Posterior cingulate gyrus (tissue), 11 donors: Measurements from ENCODE around the gene SLC9A6.
"Not testable (repeated sequence)": the region's sequence is repeated elsewhere in the genome, so short reads cannot be mapped to it uniquely, and the experiment has no call there.

Source experiments
- DNase-seq, 10 donors: peaks; one replicate each; pipeline versions ENCODE4 v3.0.0 to v3.0.0-alpha.2; 2020 to 2021; ENCODE audit warnings: mixed read lengths in 3 of 10
- intact Hi-C: fragments of 100-400 bp; cut with DNase I; formaldehyde crosslinking; loops from one replicate; pipeline ENCODE4 v1.15.1; 2023

SLC9A6 gene

DNA sequence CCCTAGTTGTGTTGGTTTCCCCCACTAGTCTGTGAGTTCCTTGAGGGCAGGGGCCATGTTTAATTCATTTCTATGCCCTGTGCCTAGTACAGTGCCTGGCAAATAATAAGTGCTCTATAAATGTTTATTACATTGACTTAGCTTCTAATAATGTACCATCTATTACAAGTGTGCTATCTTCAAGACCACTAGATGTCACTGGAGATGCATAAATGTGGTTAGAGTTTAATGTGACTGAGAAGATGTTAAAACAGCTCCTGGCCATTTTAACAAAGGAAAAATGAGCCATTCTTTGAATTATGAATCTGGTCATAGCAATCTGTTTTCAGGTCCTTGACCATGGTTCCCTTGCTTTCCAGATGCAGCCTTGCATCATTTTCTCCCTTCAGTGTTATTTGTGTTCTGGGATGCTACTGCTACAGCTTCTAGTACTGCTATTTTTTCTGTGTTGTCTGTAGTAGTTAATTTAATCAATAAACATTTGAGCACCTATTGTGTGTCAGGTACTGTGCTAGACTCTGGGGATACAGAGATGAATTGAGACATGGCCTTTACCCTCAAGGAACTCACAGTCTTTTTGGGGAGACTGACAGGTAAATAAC is 43.2 kb downstream of the SLC9A6 start:
- no peak for DNase-seq
- intact Hi-C loops = loop anchor here (2.0 kb wide), 2 partner anchors 134 to 240 kb away; no protein-coding TSS in a partner anchor

DNA sequence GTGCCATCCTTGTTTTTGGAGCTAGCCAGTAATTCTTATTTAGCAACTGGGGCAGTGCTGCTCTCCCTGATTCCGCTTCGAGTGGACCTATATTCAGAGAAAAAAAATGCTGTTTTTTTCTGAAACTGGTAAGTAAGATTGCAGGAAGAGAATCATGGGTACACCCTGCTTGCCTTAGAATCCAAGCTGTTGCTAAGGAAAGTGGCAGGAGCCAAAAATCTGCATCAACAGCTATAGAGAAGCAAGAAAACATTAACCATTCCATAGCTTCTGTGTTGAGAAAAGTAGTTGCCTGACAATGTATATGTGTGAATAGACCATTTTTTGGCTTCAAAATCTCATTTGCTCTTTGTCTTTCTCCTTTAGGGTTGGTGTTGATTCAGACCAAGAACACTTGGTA is 44.5 kb downstream of the SLC9A6 start:
- intact Hi-C loops = loop anchor here (2.0 to 5.0 kb wide), 3 partner anchors 133 to 239 kb away; no protein-coding TSS in a partner anchor
- no peak for DNase-seq

DNA sequence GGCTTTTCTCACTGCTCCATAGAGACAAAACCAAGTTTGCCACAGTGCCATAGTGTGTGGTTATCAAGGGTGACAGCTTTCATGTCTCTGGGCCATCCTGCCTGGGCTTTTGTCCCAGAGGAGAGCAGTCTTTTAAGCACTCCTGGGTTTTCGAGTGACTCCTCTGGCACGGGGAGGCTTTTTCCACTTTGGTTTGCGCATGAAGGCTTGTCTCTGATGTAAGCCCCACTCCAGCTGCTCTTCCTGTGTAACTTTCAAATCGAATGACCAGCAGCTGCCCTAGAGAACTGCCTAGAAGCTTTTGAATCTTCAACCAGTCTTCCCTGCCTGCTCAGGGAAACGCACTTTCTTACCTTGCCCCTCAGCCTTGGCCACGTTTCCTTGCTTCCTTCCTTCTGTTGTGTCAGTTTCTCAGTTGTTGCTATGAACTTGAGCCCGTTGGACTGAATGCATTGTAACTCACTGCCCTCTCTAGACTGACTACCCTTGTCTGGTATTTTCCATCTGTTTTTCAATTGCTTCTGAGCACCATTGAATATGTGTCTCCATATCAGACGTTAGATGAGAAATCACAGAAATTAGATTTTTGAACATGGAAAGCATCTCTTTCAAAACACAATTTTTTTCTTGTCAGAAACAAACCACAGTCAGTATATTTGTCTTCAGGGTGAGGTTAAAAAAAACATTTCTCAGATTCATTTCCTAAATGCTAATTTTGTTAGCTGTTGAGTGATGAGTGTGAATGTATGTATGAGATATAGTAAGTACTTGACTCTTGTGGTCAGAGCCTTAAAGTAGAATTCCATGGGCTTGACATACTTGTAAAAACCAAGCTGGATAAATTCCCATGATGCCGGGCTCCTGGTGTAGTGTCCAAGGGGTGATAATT is 45.3 kb downstream of the SLC9A6 start:
- no peak for DNase-seq
- intact Hi-C loops = loop anchor here (5.0 kb wide), 1 partner anchor 182 kb away; no protein-coding TSS in a partner anchor

DNA sequence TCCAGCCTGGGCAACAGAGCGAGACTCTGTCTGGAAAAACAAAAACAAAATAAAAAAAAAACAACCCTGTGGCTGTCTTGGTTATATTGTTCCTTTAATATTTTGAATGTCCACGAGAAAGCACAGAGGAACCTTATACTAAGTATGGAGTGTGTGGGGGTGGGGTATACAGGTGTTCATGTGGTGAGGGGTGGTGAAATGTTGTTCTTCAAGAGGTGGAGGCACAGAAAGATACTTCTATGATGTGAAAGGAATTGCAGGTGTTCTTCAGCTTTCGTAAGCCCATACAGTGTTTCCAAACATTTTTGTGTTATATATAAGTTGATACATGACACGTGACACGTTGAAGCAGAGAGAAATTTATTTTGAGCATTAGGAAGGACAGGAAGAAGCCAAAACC is 46.4 kb downstream of the SLC9A6 start:
- intact Hi-C loops = loop anchor here (5.0 kb wide), 1 partner anchor 181 kb away; no protein-coding TSS in a partner anchor
- no peak for DNase-seq

DNA sequence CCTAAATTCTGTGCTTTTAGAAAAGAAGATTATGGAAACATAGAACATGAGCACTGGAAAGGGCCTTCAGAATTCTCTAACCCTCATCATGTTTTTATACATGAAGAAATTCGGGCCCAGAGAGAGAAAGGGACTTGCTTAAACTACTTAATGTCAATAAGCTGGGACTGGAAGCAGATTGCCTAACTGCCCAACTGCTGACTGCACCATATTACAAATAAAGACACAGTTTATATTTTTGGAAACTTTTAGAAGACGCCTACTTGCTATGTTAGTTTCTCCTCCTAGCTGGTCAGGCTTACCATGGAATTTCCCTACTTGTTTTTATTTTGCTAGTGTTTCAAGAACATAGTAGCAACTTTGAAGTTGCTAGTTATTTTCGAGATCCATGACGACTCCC is 47.1 kb downstream of the SLC9A6 start:
- DNase-seq = no peak
- intact Hi-C loops = loop anchor here (5.0 kb wide), 1 partner anchor 180 kb away; no protein-coding TSS in a partner anchor

DNA sequence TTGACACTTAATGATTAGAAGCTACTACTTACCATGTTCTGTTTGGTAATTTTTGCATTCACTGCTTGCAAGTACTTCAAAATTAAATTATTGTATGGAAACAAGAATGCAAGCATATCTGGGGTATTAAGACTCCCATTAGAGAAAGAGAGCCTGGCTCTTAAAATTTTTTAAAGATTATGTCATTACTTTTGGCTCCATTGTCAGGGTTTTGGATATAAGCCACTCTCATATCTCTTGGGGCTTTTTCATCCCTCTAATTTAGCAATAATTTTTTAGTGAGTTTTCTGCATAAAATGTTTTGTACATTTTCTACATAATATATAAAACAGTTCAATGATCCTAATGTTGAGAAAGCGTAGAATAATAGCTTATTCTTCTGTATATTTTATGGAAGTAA is 49.4 kb downstream of the SLC9A6 start:
- DNase-seq = no peak
- intact Hi-C loops = loop anchor here (5.0 kb wide), 1 partner anchor 178 kb away; no protein-coding TSS in a partner anchor

DNA sequence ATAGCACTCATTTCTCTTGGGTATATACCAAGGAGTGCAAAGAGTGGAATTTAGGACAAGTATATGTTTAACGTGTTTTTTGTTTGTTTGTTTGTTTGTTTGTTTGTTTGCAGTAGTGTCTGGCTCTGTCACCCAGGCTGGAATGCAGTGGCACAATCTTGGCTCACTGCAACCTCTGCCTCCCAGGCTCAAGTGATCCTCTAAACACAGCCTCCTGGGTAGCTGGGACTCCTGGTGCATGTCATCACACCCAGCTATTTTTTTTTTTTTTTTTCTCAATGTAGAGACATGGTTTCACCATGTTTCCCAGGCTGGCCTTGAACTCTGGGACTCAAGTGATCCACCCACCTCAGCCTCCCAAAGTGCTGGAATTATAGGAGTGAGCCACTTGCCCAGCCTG is 50.4 kb downstream of the SLC9A6 start:
- DNase-seq = no peak
- intact Hi-C loops = no loop called here

DNA sequence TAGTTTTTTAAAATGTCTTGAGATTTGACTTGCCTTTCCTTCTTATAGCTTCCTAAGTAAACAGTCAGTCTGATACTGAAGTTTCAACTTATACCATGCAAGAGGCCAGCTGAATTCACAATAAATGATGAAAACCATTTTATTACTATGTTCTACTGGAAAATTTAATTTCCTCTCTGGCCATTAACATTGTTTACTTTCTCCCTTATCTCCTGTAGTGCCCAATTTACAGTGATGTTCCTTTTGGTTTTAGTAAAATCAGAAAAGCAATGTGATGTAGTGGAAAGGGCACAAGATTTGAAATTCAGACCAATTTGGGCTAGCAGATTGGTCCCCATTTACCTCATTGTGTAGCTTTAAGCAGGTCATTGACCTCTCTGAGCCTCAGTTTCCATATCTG is 54.2 kb downstream of the SLC9A6 start:
- intact Hi-C loops = no loop called here
- DNase-seq = no peak

DNA sequence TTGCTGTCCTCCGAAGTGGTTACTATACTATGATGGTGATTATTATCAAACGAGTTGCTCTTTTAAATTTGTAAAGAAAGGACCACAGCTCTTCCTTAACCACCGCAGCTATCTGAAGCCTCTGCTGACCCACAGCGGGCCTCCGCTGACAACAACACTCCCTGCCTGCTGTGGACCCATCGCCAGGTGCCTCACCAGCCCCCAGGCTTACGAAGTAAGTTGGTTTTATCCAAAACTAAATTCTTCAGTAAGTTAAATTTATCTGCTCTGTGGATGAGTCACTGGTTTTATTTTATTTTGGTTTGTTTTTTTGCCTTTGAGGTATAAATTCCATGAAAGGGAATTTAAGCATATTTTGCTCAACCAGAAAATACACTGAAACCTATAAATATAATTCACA is 54.7 kb downstream of the SLC9A6 start:
- no peak for DNase-seq
- intact Hi-C loops = no loop called here

DNA sequence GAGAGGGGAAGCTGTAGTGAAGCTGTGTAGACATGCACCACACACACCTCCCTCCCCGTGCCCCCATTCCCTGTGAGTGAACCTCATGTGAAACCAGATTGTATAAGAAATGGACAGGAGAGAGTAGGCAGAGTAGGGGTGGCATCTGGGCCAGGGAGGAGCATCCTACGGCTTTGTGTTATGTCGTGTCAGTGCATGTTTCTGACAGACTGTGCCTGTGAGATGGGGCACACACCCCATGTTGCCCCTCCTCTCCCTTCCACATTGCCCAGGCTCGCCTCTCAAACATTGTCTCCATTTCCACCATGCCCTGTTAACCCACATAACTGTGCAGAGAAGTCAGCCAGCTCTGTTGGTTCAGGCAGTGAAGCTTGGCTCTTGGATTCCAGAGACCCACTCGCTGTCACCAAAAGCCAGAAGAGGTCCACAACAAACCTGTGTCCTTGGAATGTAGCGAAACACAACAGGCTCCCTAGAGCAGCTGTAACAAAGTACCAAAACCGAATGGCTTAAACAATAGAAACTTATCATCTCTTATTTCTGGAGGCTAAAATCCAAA is 56.1 kb downstream of the SLC9A6 start:
- no peak for DNase-seq
- intact Hi-C loops = no loop called here

DNA sequence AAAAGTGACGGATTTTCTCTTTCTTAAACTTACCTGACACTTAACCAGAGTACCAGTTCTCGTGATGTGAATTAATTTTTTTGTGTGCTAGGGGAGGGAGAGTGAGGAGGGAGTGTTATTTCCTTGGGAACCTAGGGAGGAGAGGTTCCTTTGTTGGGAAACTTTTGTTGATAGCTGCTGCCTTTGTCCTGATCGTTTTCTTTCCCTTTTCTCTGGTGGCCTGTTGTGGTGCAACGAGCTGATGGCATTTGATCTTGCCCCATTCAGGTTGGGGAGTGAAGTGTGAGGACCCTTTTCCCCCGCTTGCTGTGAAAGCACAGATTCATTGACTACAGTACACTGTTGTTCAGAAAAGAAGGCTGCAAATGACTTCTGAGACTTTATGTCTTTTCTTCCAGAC is 59.8 kb downstream of the SLC9A6 start:
- no peak for DNase-seq
- intact Hi-C loops = no loop called here

DNA sequence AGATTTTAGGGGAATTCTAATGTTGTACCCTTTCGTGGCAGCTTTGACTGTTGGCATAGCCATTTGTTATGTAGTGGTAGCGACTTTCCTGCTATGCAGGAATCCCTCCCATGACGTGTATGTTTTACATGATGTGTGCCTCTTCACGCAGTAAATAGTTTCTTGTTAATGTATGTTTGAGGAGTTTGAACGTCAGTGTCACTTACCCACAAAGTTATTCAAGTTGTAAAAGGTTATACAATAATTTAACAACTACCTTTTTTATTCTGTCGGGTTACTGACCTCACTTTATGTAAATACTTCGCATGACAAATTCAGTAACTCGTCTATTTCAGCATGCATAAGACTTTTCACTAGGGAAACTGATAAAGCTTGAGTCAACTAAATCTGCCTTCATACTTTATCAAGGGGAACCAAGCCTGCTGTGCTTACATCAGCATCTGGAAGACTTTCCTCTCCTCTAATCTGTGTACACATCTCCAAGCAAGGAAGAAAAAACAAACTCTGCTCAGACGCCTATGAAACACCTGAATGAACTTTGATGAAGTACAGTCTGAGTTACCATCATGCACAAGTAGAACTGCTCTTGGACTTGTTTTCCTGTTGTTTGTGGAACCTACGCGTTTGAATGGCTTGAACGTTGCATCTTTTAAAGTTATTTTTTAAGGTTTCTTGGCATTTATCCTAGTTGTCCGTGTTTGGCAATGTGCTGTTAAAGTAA is 61.2 kb downstream of the SLC9A6 start:
- DNase-seq = no peak
- intact Hi-C loops = no loop called here

DNA sequence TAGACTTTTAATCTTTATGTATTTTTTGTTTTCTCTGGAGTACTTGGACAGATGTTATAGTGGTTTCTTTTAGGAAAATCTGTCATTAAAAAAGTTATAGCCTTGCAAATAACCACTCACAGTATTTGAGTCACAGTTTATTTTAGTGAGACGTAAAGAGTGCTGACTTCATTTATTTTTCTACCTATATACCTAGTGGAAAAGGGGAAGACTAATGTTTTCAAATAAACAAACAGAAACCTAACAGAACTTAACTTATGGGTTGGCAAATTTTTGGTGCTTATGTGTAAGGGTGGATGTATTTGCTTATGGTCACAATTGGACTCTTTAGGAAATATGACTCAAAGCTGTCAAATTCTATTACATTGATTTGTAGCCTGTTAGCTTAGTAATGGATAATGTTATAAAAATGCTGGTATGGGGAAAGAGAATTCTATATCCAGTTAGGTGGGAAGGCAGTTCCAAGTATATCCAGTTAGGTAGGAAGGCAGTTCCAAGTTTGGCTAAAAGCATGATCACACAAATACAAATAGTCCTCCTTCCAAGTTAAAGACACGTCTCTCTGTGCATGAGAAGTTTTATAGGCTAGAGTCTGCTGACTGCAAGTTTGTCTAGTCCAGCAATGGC is 61.9 kb downstream of the SLC9A6 start:
- intact Hi-C loops = no loop called here

DNA sequence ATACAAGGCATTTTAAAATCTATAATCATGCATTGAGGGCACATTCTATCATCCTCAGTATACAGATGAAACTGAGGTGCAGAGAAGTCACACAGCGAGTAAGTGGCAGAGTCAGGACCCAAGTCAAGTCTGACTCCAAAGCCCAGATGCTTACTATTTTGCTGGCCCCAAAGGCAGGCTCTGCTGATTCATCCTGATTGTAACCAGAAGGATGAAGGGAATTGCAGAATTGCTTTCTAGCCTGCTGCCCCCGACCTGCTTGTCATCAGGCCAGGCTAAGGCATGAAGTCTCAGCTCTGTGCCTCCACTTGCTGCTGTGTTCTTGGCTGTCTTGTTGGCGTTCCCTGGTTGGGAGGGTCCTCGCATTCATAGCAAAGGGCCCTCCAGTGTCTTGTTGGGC is 62.7 kb downstream of the SLC9A6 start:
- intact Hi-C loops = no loop called here
- no peak for DNase-seq

More for the DNA sequence above, 61.9 kb downstream of the SLC9A6 start:
- DNase-seq = no peak

DNA sequence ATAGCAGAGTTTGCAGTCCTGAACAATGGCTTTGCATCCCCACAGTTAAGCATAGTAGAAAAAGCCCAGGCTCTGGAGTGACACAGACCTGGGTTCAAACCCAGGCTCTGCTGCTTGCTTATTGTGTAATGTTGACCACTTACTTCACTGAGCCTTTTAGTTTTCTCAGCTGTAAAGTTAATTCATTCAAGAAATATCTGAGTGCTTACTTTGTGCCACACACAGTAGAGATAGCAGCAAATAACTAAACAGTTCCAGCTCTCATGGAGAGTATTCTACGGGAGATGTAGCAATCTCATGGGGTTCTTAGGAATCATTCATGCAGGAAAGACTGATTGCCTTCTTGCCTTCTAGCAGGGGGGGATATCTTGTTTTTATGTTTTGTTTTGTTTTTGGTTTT is 63.2 kb downstream of the SLC9A6 start:
- intact Hi-C loops = no loop called here
- no peak for DNase-seq

DNA sequence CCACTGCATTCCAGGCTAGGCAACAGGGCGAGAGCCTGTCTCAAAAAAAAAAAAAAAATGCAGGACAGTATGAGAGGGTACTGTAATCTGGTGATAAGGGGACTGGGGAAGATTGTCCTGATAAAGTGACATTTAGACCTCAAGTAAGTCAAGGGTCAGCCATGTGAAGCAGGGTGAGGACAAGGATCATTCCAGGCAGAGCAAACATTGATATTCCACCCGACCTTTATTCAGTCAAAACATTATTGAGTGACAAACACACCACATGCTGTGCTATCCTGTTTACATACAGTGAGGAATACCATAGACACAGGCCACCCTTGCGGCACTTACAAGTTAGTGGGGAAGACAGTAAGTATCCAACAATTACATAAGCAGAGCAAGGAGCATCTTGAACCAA is 64.4 kb downstream of the SLC9A6 start:
- intact Hi-C loops = no loop called here
- no peak for DNase-seq

DNA sequence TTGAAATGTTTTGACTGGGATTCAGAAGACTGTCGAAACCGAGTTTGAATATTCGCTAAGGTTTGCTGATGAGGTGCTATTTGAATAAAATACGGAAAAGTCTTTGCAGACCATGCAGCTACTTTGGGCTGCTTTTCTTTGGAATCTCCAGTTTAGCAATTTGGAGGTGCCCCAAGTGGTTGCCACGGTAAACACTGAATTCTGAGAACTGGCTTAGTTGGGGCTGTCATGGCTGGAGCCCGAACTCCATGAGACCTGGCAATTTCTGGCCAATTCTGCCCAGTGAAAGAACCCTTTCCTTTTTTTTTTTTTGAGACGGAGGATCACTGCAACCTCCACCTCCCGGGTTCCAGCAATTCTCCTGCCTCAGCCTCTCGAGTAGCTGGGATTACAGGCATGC is 65.6 kb downstream of the SLC9A6 start:
- DNase-seq = peak in 1 of 10 donors; percentile 61
- intact Hi-C loops = not testable (repeated sequence)

DNA sequence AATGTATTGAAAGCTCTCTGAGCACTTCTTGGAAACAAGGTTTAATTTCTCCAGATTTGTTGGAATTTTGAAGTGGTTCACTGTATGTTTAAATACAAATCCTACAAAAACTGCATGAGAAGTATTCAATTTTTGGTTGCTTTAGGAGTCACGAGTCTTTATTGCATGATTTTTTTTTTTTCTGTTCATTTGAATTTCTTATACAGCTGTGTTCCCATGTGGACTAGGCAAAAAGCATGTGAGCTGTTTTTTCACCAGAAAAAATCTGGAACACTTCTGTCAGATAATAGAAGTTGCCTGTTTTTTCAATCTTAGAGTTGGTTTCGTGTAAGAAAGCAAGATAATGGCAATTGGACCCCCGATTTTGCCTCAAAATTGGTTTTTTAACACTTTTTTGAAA is 66.4 kb downstream of the SLC9A6 start:
- intact Hi-C loops = no loop called here
- DNase-seq = no peak

DNA sequence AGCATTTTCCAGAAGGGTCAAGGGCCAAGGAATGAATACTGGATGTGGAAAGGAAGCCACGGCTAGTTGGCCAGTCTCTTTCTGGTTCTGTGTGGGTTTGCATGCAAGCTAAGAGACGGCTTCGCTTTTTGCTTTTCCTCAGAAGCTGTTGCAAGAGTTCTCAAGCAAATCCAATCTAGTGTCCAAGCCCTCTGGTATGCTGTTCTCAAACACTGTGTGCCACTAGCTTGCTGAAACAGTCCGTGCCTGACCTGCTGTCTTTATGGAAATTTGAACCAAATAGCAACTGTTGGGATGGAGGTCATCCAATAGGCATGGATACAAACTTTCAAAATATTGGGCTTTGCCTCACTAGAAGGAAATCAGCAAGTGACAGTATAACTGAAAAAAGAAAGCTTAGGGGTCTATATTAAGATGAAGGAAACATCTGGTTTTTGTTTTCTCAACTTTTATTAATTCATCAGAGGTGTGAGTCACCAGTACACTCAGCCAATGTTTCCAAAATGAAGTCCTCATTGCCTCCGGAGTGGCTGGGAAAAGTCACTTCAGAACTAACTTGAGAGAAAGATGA is 70.5 kb downstream of the SLC9A6 start:
- intact Hi-C loops = no loop called here
- DNase-seq = no peak

DNA sequence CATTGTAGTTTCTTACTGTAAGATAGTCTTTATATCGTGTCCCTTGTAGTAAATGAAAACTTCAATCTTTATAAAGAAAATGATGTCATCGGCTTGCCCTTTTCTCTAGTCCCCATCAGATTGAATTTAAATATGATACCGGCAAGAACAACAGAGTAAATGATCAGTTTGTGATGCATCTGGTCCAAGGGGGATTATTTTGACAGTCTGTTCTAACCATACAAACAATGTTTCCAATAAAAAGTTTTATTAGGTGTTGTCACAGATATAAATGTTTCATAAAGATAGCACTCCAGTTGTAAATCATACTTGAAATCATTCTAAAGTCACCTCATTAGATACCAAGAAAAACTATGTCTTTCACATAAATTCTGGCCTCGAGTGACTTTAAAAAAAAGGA is 72.3 kb downstream of the SLC9A6 start:
- DNase-seq = no peak
- intact Hi-C loops = no loop called here
